MCF 10A (cell line): Measurements from ENCODE around the gene MST1R. TPM values are rescaled to one million over a fixed set of nuclear protein-coding genes. Genes with fewer than 3 reads are reported as not detected.

Experiments used
- BruUV-seq: library from RNA; stranded (reverse); fragments of 400-500 nt; replicated peaks from 2 replicates; lab custom pipeline; 2021; lab: Mats Ljungman, UMichigan
- CTCF ChIA-PET: fragments of 300-600 bp; sonication (Branson Sonifier 250); formaldehyde crosslinking; extraction: SDS; loops from one replicate; lab custom pipeline; 2021; ENCODE audit warnings: antibody characterized with exemption, inconsistent platforms; lab: Yijun Ruan, JAX
- POLR2A ChIA-PET: fragments of 300-600, 350-650 bp; sonication (Branson Sonifier 250); formaldehyde crosslinking; extraction: SDS; loops from one replicate; lab custom pipeline; 2020; ENCODE audit warnings: antibody characterized with exemption, inconsistent platforms; lab: Yijun Ruan, JAX
- DNase-seq: peaks from one replicate; pipeline ENCODE4 v3.0.0-alpha.2; 2018; ENCODE audit not compliant: unreplicated experiment
- H3K27ac Mint-ChIP-seq: one replicate; pipeline ENCODE4 v1.8.0; 2022; ENCODE audit warnings: mild to moderate bottlenecking, low read depth, mixed read lengths; ENCODE audit not compliant: unreplicated experiment
- H3K27me3 Mint-ChIP-seq: one replicate; pipeline ENCODE4 v1.8.0; 2022; ENCODE audit warnings: mixed read lengths; ENCODE audit not compliant: insufficient read depth, unreplicated experiment
- H3K36me3 Mint-ChIP-seq: one replicate; pipeline ENCODE4 v1.8.0; 2022; ENCODE audit warnings: mild to moderate bottlenecking, moderate library complexity, mixed read lengths; ENCODE audit not compliant: insufficient read depth, unreplicated experiment
- H3K4me1 Mint-ChIP-seq: one replicate; pipeline ENCODE4 v1.8.0; 2022; ENCODE audit warnings: mixed read lengths; ENCODE audit not compliant: insufficient read depth, unreplicated experiment
- H3K4me3 Mint-ChIP-seq: one replicate; pipeline ENCODE4 v1.8.0; 2022; ENCODE audit warnings: mild to moderate bottlenecking, moderate library complexity, mixed read lengths; ENCODE audit not compliant: unreplicated experiment
- H3K9me3 Mint-ChIP-seq: one replicate; pipeline ENCODE4 v1.8.0; 2022; ENCODE audit warnings: mixed read lengths; ENCODE audit not compliant: unreplicated experiment
- intact Hi-C: fragments of 100-400 bp; cut with micrococcal nuclease; formaldehyde crosslinking; loops from 2 replicates; pipeline ENCODE4 v1.14.1; 2022
- total RNA-seq: library from RNA; stranded (reverse); gene quantifications from 2 replicates; pipeline ENCODE4 v1.2.3, GENCODE V29; 2022
- TF ChIP-seq, protein P1 (sequence below): fragments of 200-600 bp; IDR thresholded peaks from one replicate; pipeline ENCODE4 v1.8.0; 2022; ENCODE audit warnings: antibody characterized with exemption, mild to moderate bottlenecking; ENCODE audit not compliant: unreplicated experiment

The MST1R gene
- total RNA-seq, 1 experiment from 2014 or later: 103 TPM

GRCh38 chr3:49901366-49902339 is 2.0 kb downstream of the MST1R start:
- Mint-ChIP-seq H3K27me3 (no peaks in the 10 kb centered on the region), H3K36me3 (peaks cover 12% of the 10 kb centered on the region), H3K27ac (peak overlapping the region; percentile 94), H3K9me3 (no peaks in the 10 kb centered on the region), H3K4me1 (peaks cover 21% of the 10 kb centered on the region), H3K4me3 (peak overlapping the region; percentile 73)
- peak; percentile 39 for DNase-seq
- intact Hi-C loops: loop anchor here (2.0 to 5.0 kb wide), 2 partner anchors 45 to 179 kb away; partner anchors contain the start of genes GMPPB and TRAIP
- CTCF ChIA-PET: interaction anchor here (0.5 to 11.1 kb wide), 11 partner anchors 9 to 152 kb away, joined by 3 to 143 read pairs (median 4); partner anchors contain the start of genes INKA1 and MON1A
- TF ChIP-seq, protein P1, sequence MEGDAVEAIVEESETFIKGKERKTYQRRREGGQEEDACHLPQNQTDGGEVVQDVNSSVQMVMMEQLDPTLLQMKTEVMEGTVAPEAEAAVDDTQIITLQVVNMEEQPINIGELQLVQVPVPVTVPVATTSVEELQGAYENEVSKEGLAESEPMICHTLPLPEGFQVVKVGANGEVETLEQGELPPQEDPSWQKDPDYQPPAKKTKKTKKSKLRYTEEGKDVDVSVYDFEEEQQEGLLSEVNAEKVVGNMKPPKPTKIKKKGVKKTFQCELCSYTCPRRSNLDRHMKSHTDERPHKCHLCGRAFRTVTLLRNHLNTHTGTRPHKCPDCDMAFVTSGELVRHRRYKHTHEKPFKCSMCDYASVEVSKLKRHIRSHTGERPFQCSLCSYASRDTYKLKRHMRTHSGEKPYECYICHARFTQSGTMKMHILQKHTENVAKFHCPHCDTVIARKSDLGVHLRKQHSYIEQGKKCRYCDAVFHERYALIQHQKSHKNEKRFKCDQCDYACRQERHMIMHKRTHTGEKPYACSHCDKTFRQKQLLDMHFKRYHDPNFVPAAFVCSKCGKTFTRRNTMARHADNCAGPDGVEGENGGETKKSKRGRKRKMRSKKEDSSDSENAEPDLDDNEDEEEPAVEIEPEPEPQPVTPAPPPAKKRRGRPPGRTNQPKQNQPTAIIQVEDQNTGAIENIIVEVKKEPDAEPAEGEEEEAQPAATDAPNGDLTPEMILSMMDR: no peak
- BruUV-seq: no TSS peak
- POLR2A ChIA-PET: interaction anchor here (0.6 to 5.1 kb wide), 17 partner anchors 14 to 401 kb away, joined by 3 to 30 read pairs (median 7); partner anchors contain the start of genes CDHR4, INKA1, IP6K1 and MON1A

DNA sequence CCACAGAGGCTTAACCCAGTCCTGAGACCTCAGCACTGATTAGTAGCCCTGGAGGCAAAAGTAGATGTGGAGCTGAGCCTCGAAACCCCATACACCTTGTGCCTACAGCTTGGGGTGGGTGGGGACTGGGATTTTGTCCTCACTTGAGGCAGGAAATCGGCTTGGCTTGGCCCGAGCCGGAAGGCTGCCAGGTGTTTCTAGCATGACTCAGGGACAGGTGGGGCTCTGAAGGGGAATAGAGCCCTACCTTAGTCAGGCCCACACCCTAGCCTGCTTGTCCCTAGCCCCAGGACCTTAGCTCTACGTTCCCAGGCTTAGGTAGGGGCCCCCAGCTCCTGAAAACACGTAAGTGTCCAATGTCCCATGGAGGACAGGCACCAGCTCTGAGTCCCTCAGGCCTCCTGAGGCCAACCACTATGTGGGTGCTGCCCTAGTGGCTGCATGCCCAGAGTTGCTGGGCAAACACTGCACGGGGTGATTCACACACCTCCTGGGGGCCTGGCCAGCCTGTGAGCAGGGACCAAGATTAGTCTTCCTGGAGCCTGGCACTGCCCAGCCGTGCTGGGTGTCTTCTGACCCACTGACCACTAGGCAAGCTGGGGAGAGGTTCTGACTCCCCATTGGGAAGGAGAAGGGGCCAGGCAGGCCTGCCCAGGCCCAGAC is 3.1 kb downstream of the MST1R start:
- BruUV-seq: no TSS peak
- H3K36me3 Mint-ChIP-seq: peaks cover 12% of the 10 kb centered on the region
- H3K4me3 Mint-ChIP-seq: peak overlapping the region; percentile 71
- ChIA-PET POLR2A (interaction anchor here (0.6 to 5.1 kb wide), 26 partner anchors 11 to 265 kb away, joined by 3 to 30 read pairs (median 4); partner anchors contain the start of genes CDHR4, INKA1, IP6K1 and MON1A), CTCF (interaction anchor here (0.5 to 11.1 kb wide), 19 partner anchors 9 to 370 kb away, joined by 3 to 143 read pairs (median 3); partner anchors contain the start of genes INKA1 and MON1A)
- H3K27me3 Mint-ChIP-seq: no peaks in the 10 kb centered on the region
- TF ChIP-seq, protein P1: no peak
- H3K9me3 Mint-ChIP-seq: no peaks in the 10 kb centered on the region
- H3K27ac Mint-ChIP-seq: peak overlapping the region; percentile 94
- peaks cover 16% of the 10 kb centered on the region for H3K4me1 Mint-ChIP-seq
- peak; percentile 97 for DNase-seq
- intact Hi-C loops: loop anchor here (1.0 to 5.0 kb wide), 3 partner anchors 44 to 178 kb away; partner anchors contain the start of genes GMPPB and TRAIP

DNA sequence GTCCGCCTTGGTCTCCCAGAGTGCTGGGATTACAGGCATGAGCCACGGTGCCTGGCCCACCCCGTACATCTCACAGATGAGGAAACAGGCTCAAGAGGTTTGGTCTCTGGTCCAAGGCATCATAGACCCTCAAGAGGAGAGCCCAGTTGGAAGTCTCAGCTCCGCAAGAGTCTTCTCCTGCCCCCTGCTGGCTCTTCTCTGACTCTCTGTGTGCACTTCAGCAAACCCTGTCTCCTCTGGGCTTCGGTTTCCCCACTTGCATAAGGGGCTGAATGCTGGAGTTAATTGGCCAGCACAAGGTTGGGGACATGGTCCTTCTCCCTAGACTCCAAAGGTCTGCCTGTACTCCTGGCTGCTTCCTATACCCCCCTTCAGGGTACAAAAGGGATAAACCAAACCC is 3.9 kb downstream of the MST1R start:
- H3K4me3 Mint-ChIP-seq: peak overlapping the region; percentile 71
- peak overlapping the region; percentile 94 for H3K27ac Mint-ChIP-seq
- POLR2A ChIA-PET: interaction anchor here (0.8 to 5.1 kb wide), 14 partner anchors 10 to 266 kb away, joined by 3 to 30 read pairs (median 4); partner anchors contain the start of genes INKA1, IP6K1, RBM6 and UBA7
- peak; percentile 54 for DNase-seq
- H3K4me1 Mint-ChIP-seq: peaks cover 15% of the 10 kb centered on the region
- H3K27me3 Mint-ChIP-seq: no peaks in the 10 kb centered on the region
- no peaks in the 10 kb centered on the region for H3K9me3 Mint-ChIP-seq
- intact Hi-C loops: loop anchor here (1.0 to 5.0 kb wide), 3 partner anchors 43 to 178 kb away; partner anchors contain the start of genes GMPPB and TRAIP
- TF ChIP-seq, protein P1: peak; percentile 24
- peaks cover 14% of the 10 kb centered on the region for H3K36me3 Mint-ChIP-seq
- BruUV-seq: no TSS peak
- CTCF ChIA-PET: interaction anchor here (0.5 to 11.1 kb wide), 8 partner anchors 15 to 135 kb away, joined by 3 to 143 read pairs (median 4); no protein-coding TSS in a partner anchor
